Left ventricle myocardium inferior (tissue), 1 donor: ENCODE results near the gene COL4A6. TPM values are rescaled to one million over a fixed set of nuclear protein-coding genes. Genes with fewer than 3 reads are reported as not detected.
A peak's percentile ranks its signal among the peaks of the same experiment; 100 is the strongest.
"Not testable (repeated sequence)": the region's sequence is repeated elsewhere in the genome, so short reads cannot be mapped to it uniquely, and the experiment has no call there.

Experiments used
- DNase-seq: peaks from one replicate; pipeline ENCODE4 v3.0.0-alpha.2; 2020
- H3K27ac ChIP-seq: fragments of 200-600 bp; replicated peaks from 2 replicates; pipeline ENCODE4 v1.8.0; 2021
- H3K27me3 ChIP-seq: fragments of 200-600 bp; 2 replicates; pipeline ENCODE4 v1.8.0; 2021; ENCODE audit warnings: low read depth
- H3K36me3 ChIP-seq: fragments of 200-600 bp; 2 replicates; pipeline ENCODE4 v1.8.0; 2021
- H3K4me1 ChIP-seq: fragments of 200-600 bp; 2 replicates; pipeline ENCODE4 v1.8.0; 2021
- H3K4me3 ChIP-seq: fragments of 200-600 bp; 2 replicates; pipeline ENCODE4 v1.8.0; 2021; ENCODE audit warnings: mild to moderate bottlenecking, moderate library complexity
- H3K9me3 ChIP-seq: fragments of 200-600 bp; replicated peaks from 2 replicates; pipeline ENCODE4 v1.8.0; 2021
- intact Hi-C: fragments of 100-400 bp; cut with micrococcal nuclease; formaldehyde crosslinking; loops from one replicate; pipeline ENCODE4 v1.11.0; 2022
- total RNA-seq: library from RNA; stranded (reverse); fragmentation: NEBNext Ultra II Directional; extraction: Animal tissue kit (Norgen Biotek cat#: 25700); gene quantifications from one replicate; pipeline ENCODE4 v1.2.1, GENCODE V29; 2021
- TF ChIP-seq, protein P1 (sequence below): fragments of 200-600 bp; IDR thresholded peaks from 2 replicates; pipeline ENCODE4 v1.8.0; 2021; ENCODE audit warnings: antibody characterized with exemption, mild to moderate bottlenecking, borderline replicate concordance
- donor health status: DM: no; HTN: yes; CAD: no; lungs with severe emphysema.

The COL4A6 gene
- total RNA-seq, 1 donor from 2014 or later, result 9.8 TPM

DNA sequence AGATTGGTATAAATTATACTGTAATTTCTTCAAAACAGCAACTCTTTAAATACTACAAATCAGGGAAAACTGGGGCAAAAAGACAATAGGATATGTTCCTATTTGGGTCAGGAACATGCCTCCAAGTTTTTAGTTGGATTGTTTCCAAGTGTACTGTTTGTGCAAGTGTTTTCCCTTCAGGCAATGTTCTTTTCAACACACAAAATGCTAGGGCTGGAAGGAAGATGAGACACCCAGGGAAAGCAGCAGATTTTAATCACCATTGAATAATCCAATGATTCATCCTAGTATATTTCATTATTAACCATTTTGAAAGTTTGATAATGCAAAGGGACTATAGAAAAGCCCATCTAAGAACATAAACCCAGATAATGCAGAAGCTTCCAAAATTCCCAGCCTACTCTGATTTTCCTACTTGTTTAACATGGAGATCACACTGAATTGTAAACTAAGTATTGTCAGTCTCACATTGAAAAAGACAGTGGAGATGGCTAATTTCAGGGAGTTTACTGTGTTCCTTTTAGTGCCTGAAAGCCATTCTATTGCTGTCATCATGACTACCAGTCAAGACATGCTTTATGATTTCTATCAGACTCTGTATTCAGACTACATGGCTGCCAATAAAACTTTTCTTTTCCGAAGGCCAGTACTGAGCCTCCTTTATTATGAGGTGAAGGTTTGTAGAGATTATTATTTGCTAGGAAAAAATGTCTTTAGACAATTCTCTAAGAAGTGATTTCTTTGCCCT is 38.6 kb downstream of the COL4A6 start:
- Histone ChIP-seq H3K9me3 (no peaks in the 10 kb centered on the region), H3K27ac (no peak overlapping the region), H3K4me1 (no peaks in the 10 kb centered on the region), H3K27me3 (no peaks in the 10 kb centered on the region), H3K36me3 (no peaks in the 10 kb centered on the region), H3K4me3 (no peak overlapping the region)
- TF ChIP-seq, protein P1, sequence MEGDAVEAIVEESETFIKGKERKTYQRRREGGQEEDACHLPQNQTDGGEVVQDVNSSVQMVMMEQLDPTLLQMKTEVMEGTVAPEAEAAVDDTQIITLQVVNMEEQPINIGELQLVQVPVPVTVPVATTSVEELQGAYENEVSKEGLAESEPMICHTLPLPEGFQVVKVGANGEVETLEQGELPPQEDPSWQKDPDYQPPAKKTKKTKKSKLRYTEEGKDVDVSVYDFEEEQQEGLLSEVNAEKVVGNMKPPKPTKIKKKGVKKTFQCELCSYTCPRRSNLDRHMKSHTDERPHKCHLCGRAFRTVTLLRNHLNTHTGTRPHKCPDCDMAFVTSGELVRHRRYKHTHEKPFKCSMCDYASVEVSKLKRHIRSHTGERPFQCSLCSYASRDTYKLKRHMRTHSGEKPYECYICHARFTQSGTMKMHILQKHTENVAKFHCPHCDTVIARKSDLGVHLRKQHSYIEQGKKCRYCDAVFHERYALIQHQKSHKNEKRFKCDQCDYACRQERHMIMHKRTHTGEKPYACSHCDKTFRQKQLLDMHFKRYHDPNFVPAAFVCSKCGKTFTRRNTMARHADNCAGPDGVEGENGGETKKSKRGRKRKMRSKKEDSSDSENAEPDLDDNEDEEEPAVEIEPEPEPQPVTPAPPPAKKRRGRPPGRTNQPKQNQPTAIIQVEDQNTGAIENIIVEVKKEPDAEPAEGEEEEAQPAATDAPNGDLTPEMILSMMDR, result no peak
- intact Hi-C loops, result no loop called here
- DNase-seq, result no peak

DNA sequence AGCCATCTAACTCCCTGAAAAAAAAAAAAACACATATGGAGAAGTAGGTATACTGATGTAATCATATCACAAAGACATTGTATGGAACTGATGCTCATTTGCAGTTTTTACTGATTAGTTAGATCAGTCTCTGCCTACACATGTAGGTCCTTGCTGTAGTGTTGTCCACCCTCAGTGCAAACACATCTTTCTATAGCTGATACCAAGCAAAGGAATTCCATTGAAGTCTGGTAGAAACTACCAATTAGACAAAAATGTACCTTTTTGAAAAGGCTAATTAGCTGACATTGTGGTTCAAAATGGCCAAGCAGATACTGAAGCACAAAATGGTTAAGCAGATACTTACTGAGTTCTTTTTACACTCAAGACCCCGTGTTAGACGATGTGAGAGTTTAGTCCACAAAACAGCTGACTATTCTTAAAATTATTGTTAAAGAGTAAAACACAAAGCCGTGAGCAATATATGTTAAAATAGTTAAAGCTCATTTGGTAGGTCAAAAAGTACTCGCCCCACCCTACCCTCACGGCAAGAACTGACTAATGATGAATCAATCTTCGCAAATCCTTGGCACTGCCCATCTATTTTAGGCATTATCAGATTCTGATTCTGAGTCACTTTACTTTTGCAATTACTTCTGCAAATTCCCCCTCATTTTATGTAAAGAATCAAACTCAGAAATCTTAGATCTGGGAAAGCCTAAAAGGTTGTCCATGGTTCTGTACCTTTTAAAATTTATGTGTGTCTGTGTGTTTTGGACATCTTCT is 40.4 kb downstream of the COL4A6 start:
- TF ChIP-seq, protein P1, result no peak
- intact Hi-C loops, result no loop called here
- H3K4me1 ChIP-seq, result no peaks in the 10 kb centered on the region

DNA sequence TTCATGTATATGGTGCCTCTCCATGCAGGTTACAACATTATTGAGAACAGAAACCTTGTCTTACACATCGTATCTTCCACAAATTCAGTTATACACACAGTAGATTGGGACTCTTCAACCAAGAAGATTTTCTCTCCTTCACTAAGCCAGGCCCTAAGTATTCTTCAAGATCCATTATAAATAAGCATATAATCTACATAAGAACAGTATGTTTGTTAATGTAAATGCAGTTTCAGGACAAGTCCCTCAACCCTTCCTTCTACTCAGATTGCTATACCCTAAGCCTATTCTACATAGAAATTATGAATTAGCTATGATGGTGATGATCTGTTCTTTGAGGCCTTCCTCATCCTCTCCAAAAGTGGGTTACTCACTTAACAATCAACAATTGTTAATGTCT is 41.2 kb downstream of the COL4A6 start:
- H3K36me3 ChIP-seq, result no peaks in the 10 kb centered on the region
- H3K27ac ChIP-seq, result no peak overlapping the region
- intact Hi-C loops, result no loop called here
- no peaks in the 10 kb centered on the region for H3K27me3 ChIP-seq
- no peaks in the 10 kb centered on the region for H3K9me3 ChIP-seq
- TF ChIP-seq, protein P1, result no peak
- no peak overlapping the region for H3K4me3 ChIP-seq
- H3K4me1 ChIP-seq, result no peaks in the 10 kb centered on the region
- DNase-seq, result no peak

More for the DNA sequence above, 40.4 kb downstream of the COL4A6 start:
- H3K27ac ChIP-seq, result no peak overlapping the region
- H3K9me3 ChIP-seq, result no peaks in the 10 kb centered on the region
- H3K36me3 ChIP-seq, result no peaks in the 10 kb centered on the region
- DNase-seq, result no peak
- H3K27me3 ChIP-seq, result no peaks in the 10 kb centered on the region
- H3K4me3 ChIP-seq, result no peak overlapping the region

DNA sequence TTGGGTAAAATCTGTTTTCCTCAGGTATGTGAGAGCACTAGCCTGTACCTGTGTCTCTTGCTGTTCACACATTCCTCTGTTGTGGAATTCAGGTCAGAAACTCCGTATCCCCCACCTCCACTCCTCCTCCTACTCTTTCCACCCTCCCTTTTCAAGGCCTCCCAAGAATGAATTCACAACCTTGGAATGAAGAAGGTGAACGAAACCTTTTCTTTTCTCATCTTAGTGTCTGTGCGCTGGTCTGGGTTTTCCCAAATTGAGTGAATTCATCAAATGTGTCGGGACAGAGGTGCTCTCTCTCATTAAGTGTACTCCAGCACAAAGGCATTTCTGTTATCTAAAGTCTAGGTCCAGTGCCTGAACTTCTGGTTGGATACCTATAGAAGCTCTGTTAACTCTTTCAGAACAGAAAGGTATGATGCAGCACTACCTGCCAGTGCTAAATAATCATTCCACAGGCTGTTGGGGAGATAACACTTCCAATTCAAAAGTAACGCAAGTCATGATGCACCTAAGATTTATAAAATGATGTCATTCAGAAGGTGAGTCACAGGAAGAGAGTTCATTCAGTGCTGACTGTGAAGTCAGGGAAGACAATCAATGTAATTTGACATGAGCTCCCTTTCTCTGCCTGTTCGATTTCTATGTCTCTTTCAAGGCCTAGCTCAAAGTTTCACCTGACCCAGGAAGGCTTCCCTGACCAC is 41.9 kb downstream of the COL4A6 start:
- no peaks in the 10 kb centered on the region for H3K4me1 ChIP-seq
- H3K27ac ChIP-seq, result no peak overlapping the region
- H3K9me3 ChIP-seq, result no peaks in the 10 kb centered on the region
- TF ChIP-seq, protein P1, result no peak
- intact Hi-C loops, result no loop called here
- no peak overlapping the region for H3K4me3 ChIP-seq
- no peaks in the 10 kb centered on the region for H3K27me3 ChIP-seq
- no peak for DNase-seq
- H3K36me3 ChIP-seq, result no peaks in the 10 kb centered on the region

DNA sequence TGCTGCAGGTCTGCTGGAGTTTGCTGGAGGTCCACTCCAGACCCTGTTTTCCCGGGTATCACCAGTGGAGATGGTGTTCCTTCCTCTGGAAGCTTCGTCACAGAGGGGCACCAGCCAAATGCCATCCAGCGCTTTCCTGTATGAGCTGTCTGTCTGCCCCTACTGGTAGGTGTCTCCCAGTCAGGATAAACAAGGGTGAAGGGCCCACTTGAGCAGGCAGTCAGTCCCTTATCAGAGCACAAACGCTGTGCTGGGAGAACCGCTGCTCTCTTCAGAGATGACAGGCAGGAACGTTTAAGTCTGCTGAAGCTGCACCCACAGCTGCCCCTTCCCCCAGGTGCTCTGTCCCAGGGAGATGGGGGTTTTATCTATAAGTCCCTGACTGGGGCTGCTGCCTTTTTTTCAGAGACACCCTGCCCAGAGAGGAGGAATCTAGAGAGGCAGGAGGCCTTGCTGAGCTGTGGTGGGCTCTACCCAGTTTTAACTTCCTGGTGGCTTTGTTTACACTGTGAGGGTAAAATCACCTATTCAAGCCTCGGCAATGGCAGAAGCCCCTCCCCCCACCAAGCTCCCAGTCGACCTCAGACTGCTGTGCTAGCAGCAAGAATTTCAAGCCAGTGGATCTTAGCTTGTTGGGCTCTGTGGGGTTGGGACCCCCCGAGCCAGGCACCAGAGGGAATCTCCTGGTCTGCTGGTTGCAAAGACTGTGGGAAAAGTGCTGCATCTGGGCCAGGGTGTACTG is 47.1 kb downstream of the COL4A6 start:
- H3K27ac ChIP-seq, H3K36me3 ChIP-seq, H3K27me3 ChIP-seq, intact Hi-C loops, H3K4me1 ChIP-seq, H3K9me3 ChIP-seq, H3K4me3 ChIP-seq: not testable (repeated sequence)
- DNase-seq, result peak; percentile 25
- TF ChIP-seq, protein P1, result peak; percentile 31
